Measurements from ENCODE around the gene OR1I1. TPM values are rescaled to one million over a fixed set of nuclear protein-coding genes. Genes with fewer than 3 reads are reported as not detected.
A peak's percentile ranks its signal among the peaks of the same experiment; 100 is the strongest.

The OR1I1 gene
- total and polyA plus RNA-seq, 8 donors = not detected

DNA sequence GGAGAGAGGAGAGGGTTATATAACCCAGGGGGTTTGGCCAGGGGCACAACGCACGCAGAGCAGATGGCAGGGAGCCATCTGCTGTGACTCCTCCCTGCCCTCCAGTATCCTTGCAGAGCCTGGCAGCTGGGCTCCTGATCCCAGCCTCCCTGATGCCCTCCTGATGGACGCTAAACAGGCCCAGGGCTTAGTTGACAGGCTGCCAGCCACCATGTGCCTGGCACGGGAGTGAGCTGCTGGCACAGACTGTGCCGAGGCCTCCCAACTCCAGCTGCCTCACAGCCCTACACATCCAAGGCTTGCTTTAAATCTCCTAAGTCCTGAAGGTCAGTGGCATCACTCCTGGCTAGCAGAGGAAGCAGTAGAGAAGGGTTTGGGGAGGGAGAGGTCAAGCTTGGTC lies 41.9 kb downstream of the OR1I1 start:
- intact Hi-C loops (cut with DNase I; ENCODE audit: low total_unique reads) = no loop called here
- H3K27me3 ChIP-seq = no peaks in the 10 kb centered on the region
- peak; percentile 74 to 83 for DNase-seq
- peaks cover 15 to 34% (median 25%) of the 10 kb centered on the region in 4 donors for H3K4me1 ChIP-seq
- peaks cover 33 to 46% (median 43%) of the 10 kb centered on the region in 4 donors for H3K36me3 ChIP-seq
- no peaks in the 10 kb centered on the region for H3K9me3 ChIP-seq
- peak; percentile 69 to 91 (median 70) for TF ChIP-seq POLR2AphosphoS5 (IDR thresholded peaks at IDR 0.05)
- TF ChIP-seq POLR2A (IDR thresholded peaks at IDR 0.05) = no peak
- TF ChIP-seq, protein P1, sequence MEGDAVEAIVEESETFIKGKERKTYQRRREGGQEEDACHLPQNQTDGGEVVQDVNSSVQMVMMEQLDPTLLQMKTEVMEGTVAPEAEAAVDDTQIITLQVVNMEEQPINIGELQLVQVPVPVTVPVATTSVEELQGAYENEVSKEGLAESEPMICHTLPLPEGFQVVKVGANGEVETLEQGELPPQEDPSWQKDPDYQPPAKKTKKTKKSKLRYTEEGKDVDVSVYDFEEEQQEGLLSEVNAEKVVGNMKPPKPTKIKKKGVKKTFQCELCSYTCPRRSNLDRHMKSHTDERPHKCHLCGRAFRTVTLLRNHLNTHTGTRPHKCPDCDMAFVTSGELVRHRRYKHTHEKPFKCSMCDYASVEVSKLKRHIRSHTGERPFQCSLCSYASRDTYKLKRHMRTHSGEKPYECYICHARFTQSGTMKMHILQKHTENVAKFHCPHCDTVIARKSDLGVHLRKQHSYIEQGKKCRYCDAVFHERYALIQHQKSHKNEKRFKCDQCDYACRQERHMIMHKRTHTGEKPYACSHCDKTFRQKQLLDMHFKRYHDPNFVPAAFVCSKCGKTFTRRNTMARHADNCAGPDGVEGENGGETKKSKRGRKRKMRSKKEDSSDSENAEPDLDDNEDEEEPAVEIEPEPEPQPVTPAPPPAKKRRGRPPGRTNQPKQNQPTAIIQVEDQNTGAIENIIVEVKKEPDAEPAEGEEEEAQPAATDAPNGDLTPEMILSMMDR (IDR thresholded peaks at IDR 0.05) = no peak
- peak; percentile 79 for TF ChIP-seq EP300 (IDR thresholded peaks at IDR 0.05)
- peak overlapping the region in 3 of 4 donors; percentile 65 to 77 (median 69) for H3K4me3 ChIP-seq
- 14 to 28% (median 18%) methylated on average over 5 of the region's 5 CpGs for WGBS, 5 donors
- peak overlapping the region; percentile 88 to 94 (median 91) for H3K27ac ChIP-seq

DNA sequence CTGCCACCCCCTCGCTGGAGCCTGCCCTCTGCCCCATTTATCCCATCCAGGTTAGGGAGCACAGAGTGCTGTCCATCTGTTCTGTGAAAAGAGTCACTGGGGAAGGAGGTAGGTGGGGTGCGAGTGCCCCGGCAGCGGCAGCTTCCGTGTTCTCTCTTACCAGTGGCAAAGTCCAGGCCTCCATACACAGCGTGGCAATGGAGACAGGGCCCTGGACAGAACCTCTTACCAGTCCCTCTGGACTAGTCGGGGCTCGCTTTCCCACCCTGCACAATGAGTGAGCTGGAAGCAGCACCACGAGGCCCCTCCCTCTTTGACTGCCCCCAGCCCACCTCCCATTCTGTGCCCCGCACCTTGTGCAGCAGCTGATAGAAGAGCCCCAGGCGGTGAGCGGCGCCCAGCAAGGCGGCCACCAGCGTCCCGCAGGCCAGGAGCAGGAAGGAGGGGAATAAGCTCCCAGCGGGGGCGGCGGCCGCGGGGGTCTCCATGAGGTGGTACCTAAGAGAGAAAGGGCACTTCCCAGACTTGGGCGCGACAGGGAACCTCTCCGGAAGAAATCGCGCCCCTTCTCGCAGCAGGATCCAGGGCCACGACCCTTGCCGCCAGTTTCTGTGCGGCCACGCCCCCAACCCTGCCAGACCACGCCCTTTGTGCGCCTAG lies 42.7 kb downstream of the OR1I1 start:
- peak; percentile 55 to 67 for DNase-seq
- intact Hi-C loops (cut with DNase I; ENCODE audit: low total_unique reads) = no loop called here
- Histone ChIP-seq H3K4me1 (peaks cover 15 to 34% (median 25%) of the 10 kb centered on the region in 4 donors), H3K4me3 (peak overlapping the region; percentile 65 to 77 (median 70)), H3K27ac (peak overlapping the region; percentile 88 to 94 (median 91)), H3K36me3 (peaks cover 25 to 38% (median 35%) of the 10 kb centered on the region in 4 donors), H3K27me3 (no peaks in the 10 kb centered on the region), H3K9me3 (no peaks in the 10 kb centered on the region)
- 0 to 3% (median 1%) methylated on average over 14 to 33 of the region's 33 CpGs for WGBS, 5 donors
- TF ChIP-seq POLR2A (IDR thresholded peaks at IDR 0.05) = no peak
- no peak for TF ChIP-seq EP300 (IDR thresholded peaks at IDR 0.05)
- TF ChIP-seq, protein P1 (IDR thresholded peaks at IDR 0.05) = no peak
- no peak for TF ChIP-seq POLR2AphosphoS5 (IDR thresholded peaks at IDR 0.05)

DNA sequence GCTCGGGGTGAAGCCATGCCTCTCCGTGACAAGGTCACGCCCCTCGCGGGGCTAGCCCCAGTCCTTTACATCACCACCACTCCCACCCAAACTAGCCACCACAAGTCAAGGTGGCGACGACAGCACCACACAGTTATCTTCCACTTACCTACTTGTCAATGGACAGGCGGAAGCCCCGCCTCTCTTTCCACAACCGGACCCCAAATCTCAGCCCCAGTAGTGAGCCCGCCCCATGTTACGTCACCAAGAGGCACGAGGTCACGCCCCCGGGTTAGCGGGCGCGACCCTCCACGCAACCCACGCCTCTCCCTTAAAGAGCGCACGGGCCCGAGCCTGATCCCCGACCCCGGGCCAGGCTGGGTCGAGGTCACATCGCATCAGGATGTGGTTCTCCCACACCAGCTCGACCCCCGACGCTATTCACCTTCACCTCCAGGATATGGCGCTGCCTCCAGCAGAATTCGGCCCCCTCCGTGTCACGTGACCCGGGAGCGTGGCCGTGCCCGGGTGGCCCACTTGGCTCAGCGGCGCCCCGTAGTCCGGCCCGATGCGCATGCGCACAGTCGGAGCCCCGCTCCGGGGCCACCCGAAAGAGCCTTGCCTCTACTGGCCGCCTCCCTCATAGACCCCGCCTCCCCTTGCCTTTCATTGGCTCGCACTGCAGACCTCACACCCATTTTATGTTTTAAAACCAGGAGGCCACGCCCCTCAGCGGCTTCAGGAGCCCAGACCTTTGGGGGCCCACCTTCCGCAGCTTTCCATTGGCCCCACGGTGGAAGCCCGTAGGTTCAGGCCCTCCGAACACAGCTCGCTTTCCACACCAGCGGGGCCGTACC lies 43.4 kb downstream of the OR1I1 start:
- TF ChIP-seq EP300 (IDR thresholded peaks at IDR 0.05) (peak; percentile 29), POLR2AphosphoS5 (IDR thresholded peaks at IDR 0.05) (peak; percentile 77 to 95 (median 79)), POLR2A (IDR thresholded peaks at IDR 0.05) (no peak)
- TF ChIP-seq, protein P1 (IDR thresholded peaks at IDR 0.05) = peak in 1 of 7 experiments; percentile 28
- intact Hi-C loops (cut with DNase I; ENCODE audit: low total_unique reads) = no loop called here
- Histone ChIP-seq H3K4me3 (peak overlapping the region; percentile 65 to 77 (median 70)), H3K27me3 (no peaks in the 10 kb centered on the region), H3K9me3 (no peaks in the 10 kb centered on the region), H3K4me1 (peaks cover 15 to 34% (median 25%) of the 10 kb centered on the region in 4 donors), H3K27ac (peak overlapping the region; percentile 88 to 94 (median 91)), H3K36me3 (peaks cover 17 to 30% (median 28%) of the 10 kb centered on the region in 4 donors)
- peak; percentile 98 to 100 for DNase-seq
- WGBS, 5 donors = 0 to 1% (median 1%) methylated on average over 42 to 61 of the region's 61 CpGs

Measured in stomach (tissue), 9 donors.